SU-DHL-6 (cell line): ENCODE measurements around the gene LRP1B.

ENCODE experiments used
- CTCF ChIP-seq: fragments of 200-600 bp; sonication (generic); IDR thresholded peaks from one replicate; pipeline ENCODE4 v1.5.1; 2017; ENCODE audit warnings: antibody characterized with exemption, mild to moderate bottlenecking, low read length, moderate library complexity; ENCODE audit not compliant: insufficient read depth, poor library complexity, severe bottlenecking
- EZH2phosphoT487 ChIP-seq: fragments of 200-600 bp; sonication (generic), shearing (Covaris generic); conservative IDR thresholded peaks from 2 replicates; pipeline ENCODE4 v1.6.1; 2018; ENCODE audit warnings: mild to moderate bottlenecking, antibody characterized with exemption, low read length, moderate library complexity, mixed read lengths

GRCh38 chr2:141021109-141021508 lies 1109.7 kb downstream of the LRP1B start:
- no peak for TF ChIP-seq CTCF
- no peak for TF ChIP-seq EZH2phosphoT487
